ENCODE results near the gene CLCA2. TPM values are rescaled to one million over a fixed set of nuclear protein-coding genes. Genes with fewer than 3 reads are reported as not detected.
A peak's percentile ranks its signal among the peaks of the same experiment; 100 is the strongest.

CLCA2 gene
- total RNA-seq, 1 experiment from 2014 or later, result not detected

DNA sequence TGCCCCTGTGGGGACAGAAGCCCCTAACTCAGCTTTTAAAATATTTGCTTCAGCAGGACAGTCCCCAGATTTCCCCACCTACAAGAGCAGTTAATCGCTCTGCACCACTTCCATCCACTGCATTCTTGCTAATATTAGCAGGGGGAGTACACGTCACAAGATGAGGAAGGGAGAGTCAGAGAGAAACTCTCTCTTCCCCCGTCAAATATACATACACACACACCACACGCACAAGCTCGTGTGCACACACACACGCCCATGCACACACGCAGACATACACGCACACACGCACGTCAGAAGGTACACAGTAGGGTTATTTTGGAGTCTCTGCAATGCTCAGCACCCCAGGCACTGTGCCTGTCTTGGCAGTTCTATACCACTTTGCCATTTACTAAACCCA lies 46.9 kb downstream of the CLCA2 start:
- H4K20me1 ChIP-seq (ENCODE audit: control insufficient read depth, insufficient read depth, insufficient read length), result no peaks in the 10 kb centered on the region
- H3K56ac ChIP-seq (ENCODE audit: insufficient read length, low read depth, low read length), result no peak overlapping the region
- no peaks in the 10 kb centered on the region for H3K79me2 ChIP-seq (ENCODE audit: insufficient read depth, low read length)
- H3K9me3 Mint-ChIP-seq, result no peaks in the 10 kb centered on the region
- DNase-seq, result no peak
- no peak overlapping the region for H2BK5ac ChIP-seq (ENCODE audit: insufficient read length, low read length)
- TF ChIP-seq, protein P1, sequence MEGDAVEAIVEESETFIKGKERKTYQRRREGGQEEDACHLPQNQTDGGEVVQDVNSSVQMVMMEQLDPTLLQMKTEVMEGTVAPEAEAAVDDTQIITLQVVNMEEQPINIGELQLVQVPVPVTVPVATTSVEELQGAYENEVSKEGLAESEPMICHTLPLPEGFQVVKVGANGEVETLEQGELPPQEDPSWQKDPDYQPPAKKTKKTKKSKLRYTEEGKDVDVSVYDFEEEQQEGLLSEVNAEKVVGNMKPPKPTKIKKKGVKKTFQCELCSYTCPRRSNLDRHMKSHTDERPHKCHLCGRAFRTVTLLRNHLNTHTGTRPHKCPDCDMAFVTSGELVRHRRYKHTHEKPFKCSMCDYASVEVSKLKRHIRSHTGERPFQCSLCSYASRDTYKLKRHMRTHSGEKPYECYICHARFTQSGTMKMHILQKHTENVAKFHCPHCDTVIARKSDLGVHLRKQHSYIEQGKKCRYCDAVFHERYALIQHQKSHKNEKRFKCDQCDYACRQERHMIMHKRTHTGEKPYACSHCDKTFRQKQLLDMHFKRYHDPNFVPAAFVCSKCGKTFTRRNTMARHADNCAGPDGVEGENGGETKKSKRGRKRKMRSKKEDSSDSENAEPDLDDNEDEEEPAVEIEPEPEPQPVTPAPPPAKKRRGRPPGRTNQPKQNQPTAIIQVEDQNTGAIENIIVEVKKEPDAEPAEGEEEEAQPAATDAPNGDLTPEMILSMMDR (conservative IDR thresholded peaks at IDR 0.05), result no peak
- H3K27ac Mint-ChIP-seq, result peak overlapping the region in 1 of 3 experiments; percentile 69; a peak in 3 of 7 replicates
- no peak overlapping the region for H4K5ac ChIP-seq (ENCODE audit: insufficient read length, low read depth, low read length)
- H3T11ph ChIP-seq (ENCODE audit: low read length), result no peak overlapping the region
- no peak overlapping the region for H3K9ac ChIP-seq (ENCODE audit: extremely low read depth, insufficient read length, low read length)
- no peak overlapping the region for H3K27ac ChIP-seq (ENCODE audit: insufficient read length, low read depth, low read length)
- no peak overlapping the region for H2AFZ ChIP-seq (ENCODE audit: low read length)
- H2BK20ac ChIP-seq (ENCODE audit: low read depth, low read length, poor library complexity, severe bottlenecking), result no peak overlapping the region
- H3K14ac ChIP-seq (ENCODE audit: insufficient read depth, low read length), result no peak overlapping the region
- H3K27me3 ChIP-seq (ENCODE audit: insufficient read depth, low read length), result no peaks in the 10 kb centered on the region
- no peak overlapping the region for H3K23ac ChIP-seq (ENCODE audit: insufficient read length, low read depth, low read length)
- H4K8ac ChIP-seq (replicated peaks; ENCODE audit: insufficient read length, low read depth, low read length), result no peak overlapping the region
- no peak overlapping the region for H2BK120ac ChIP-seq (ENCODE audit: low read depth, low read length, poor library complexity, severe bottlenecking)
- H3K9me3 ChIP-seq (ENCODE audit: control insufficient read depth, low read depth, low read length), result no peaks in the 10 kb centered on the region
- no peak overlapping the region for H3K4me2 ChIP-seq (ENCODE audit: insufficient read depth, insufficient read length, low read length)
- H3K79me1 ChIP-seq (ENCODE audit: insufficient read depth, low read depth, low read length, poor library complexity, severe bottlenecking), result no peaks in the 10 kb centered on the region
- H2AK5ac ChIP-seq (ENCODE audit: insufficient read length, low read length), result no peak overlapping the region
- no peaks in the 10 kb centered on the region for H3K23me2 ChIP-seq (ENCODE audit: insufficient read length, low read depth, low read length, poor library complexity, severe bottlenecking)
- H3K4me1 Mint-ChIP-seq, result peaks cover 5 to 6% of the 10 kb centered on the region in 2 experiments; a peak in 3 of 4 replicates
- no peak overlapping the region for H2BK15ac ChIP-seq (ENCODE audit: low read depth, low read length)
- H4K91ac ChIP-seq (ENCODE audit: insufficient read length, low read depth, low read length), result no peak overlapping the region
- H3K4me1 ChIP-seq (ENCODE audit: insufficient read depth, low read length), result no peaks in the 10 kb centered on the region
- peaks cover 2% of the 10 kb centered on the region; the same call in 1 of the 2 replicates for H3K27me3 Mint-ChIP-seq (ENCODE audit: low read depth)
- WGBS (ENCODE audit: extremely low coverage, insufficient read length, low lambda C conversion rate), result no CpG with 5 or more reads among the region's 10 CpGs
- no peak overlapping the region for H3K4ac ChIP-seq (ENCODE audit: low read depth, low read length)
- H3K18ac ChIP-seq (ENCODE audit: insufficient read length, low read depth, low read length), result peak overlapping the region; percentile 46
- H3K36me3 Mint-ChIP-seq (ENCODE audit: insufficient read depth in 1 of 3, low read depth in 3 of 3), result no peaks in the 10 kb centered on the region
- H3K4me3 Mint-ChIP-seq, result no peak overlapping the region
- no peak overlapping the region for H2BK12ac ChIP-seq (ENCODE audit: insufficient read length, low read depth, low read length)

Measured in H9 (cell line).